Activated CD4-positive, CD25-positive, alpha-beta regulatory T cell treated with anti-CD3 and anti-CD28 coated beads, Interleukin-2, amount 50 U/mL, for 16 hours (primary cell): ENCODE measurements around the gene ERI3.

Experiments used
- DNase-seq: peaks from one replicate; pipeline ENCODE4 v3.0.0-alpha.2; 2020; ENCODE audit warnings: low read depth, low spot score

ERI3 gene

DNA sequence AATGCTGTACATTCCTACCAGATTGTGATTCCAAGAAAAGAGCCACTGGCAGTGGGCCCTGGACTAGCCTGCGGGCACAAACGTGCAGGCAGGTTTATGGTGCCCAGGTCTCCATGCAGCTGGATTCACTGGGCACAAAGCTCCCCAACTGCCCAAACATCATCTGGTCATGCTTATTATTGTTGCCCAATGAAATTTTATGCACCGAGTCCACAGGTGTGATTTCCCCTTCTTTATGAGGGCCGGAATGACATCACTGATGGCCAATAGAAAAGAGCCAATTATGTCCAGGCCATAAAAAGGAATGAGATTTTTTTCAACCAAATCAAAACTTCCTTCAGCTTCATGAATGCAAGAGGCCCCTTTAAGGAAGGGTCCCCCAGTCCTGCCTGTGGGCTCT is 66.2 kb downstream of the ERI3 start:
- DNase-seq: no peak

DNA sequence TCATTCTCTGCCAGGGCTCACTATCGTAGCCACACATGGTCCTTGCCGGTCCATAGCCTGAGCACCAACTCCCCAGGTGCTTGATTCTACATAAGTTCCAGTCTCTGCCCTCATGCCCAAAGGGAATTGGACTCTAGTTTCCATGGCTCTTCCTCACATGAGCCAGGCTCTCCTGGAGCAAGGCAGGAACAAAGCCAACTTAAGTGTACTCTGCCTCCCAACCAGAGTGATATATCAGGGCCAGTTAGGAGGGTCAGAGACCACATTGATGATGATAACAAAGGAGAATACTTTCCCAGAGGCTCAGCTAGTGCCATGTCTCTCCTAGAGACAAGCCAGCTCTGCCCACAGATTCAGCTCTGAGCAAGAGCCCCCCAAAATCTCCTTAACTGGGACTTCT is 70.9 kb downstream of the ERI3 start:
- DNase-seq: no peak

DNA sequence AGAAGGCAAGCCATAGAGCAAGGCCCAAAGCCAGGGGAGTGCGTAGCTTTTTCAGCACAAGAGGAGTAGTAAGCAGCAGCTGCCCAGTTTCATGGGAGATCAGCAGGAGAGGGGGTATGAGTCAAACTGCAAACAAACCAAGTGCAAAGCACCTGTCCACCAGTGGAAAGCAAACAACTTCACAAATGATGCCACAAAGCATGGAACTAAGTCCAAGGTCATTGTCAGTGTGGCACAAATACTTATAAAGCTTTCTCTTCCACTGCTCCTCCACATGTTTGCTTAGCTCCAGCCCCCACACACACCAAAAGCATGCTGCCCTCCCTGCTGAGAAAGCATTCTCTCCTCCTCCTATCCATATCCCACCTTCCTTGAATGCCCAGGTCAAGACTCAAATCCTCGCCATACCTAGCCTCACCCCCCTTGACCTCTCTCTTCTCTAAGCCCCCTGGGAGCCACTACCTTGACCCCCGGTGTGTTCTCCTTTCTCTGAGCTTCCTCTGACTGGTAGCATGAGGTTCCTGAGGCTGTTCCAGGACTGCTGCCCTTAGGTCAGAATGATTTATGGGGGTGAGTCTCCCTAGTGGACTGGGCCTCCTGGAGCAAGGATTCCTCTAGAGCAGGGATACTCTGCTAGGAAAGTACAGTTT is 71.4 kb downstream of the ERI3 start:
- no peak for DNase-seq

DNA sequence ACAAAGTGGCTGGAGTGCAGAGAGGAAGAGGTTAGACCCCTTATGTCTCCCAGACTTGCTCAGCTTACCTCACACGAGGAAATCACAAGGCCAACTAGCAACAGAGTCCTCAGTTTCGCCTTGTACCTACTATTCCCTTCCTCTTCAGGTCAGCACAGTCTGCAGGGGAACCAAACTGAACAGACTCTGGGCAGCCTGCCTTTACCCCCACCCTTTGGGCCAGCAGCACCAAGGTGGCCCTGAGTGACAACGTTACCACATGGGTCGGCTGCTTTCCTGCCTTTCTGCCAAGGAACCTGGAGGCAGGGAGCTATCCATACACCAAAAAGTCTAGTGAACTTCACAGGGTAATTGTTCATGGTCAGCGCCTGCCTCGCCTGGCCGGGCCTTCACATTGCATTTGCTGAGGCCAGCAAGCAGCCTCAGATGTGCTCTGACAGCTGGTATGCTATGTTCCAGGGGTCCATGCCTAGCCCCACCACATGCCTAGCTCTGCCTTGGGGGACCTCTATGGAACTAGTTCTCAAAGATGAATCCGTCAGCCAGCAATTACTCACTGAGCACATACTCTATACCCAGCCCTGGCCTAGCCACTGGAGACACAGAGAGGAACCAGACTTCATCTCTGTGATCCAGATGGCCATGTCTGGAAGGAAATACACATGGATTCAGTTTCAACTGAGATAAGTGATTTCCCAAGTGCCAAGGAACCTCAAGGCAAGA is 72.2 kb downstream of the ERI3 start:
- no peak for DNase-seq

DNA sequence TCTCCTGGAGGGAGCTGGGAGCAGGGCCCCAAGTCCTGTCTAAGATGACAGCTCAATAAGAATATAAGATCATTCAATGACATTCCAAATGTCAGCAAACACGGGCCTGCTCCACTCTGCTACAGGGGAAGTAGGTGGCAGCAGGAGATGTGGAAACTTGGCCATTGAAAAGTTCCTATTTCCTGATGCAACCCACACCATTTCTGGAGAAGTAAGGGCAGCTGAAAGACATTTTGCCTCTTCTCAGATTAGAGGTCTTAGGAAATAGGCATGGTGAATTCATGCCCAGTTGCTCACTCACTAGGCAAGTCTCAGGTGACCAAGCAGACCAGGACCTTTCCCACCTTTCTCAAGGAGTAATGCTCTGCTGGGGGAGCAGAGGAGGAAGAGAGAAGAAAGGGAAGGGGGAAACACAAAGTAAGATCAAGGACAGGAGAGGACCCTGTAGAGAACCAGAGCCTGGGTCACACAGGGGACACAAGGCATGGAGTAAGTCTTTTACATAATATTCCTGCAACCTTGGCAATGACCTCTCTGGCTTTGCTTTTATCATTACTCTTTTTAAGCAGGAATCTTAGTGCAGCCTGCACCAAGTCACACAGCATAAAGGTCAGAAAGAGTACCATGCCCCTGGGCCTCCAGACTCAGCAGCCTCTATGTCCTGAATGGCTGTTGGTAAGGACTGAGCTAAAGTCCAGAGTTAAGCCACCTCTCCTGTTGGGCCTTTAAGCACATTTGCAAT is 72.9 kb downstream of the ERI3 start:
- no peak for DNase-seq

DNA sequence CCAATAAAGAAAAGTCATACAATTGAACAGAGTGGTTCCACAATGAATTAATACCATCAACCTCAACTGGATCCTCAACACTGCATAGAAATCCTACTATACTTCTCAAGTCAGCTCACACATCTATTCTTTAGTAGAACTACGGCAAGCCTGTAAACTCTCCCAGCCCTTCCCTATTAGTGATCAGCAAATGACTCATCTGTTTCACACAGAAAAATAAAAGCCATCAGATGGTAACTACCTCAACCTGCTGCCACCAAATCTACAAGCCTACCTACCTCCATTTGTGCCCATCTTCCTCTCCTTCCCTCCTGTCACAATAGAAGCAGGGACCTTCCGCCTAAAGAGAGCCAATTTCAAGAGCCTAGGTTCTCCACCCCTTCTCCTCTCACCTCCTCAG is 78.2 kb downstream of the ERI3 start:
- no peak for DNase-seq

DNA sequence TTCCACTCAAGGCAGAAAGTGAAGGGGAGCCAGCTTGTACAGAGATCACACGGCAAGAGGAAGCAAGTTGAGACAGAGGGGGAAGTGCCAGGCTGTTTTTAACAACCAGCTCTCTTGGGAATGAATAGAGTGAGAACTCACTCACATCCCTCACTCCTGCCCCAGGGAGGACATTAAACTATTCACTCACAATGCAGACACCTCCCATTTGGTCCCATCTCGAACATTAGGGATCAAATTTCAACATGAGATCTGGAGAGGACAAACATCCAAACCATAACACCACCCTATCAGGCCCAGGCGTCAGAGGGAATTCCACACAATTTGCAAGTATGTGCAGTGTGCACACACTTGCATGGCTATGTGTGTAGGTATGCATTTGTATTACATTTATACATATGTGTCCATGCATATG is 79.1 kb downstream of the ERI3 start:
- DNase-seq: no peak

DNA sequence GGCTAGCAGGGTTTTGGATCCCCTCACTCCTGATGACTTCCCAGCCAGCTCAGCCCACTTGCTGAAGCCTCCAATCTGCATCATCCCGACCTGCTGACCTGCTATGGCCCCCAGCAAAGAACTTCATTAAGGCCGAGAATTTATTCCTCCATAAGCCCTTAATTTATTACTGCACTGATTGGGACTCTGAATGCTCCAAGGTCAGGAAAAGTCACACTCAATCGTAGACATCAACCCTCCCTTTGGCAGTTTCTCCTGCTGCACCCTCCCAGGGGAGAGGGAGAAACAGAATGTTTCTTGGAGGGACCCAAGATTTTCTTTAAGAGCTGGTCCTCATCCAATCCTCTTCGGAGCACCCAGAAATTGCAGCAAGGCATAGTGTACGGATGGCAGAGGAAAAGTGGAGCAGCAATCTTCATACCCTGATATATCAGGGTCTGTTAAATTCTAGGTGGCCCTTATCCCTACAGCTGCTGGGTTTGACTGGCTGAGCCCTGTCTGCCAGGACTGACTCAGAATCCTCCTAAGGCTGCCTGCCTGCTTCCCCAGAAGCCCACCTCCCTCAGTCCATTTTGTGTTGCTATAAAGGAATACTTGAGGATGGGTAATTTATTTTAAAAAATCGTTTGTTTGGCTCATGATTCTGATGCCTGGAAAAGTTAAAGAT is 79.6 kb downstream of the ERI3 start:
- DNase-seq: no peak

DNA sequence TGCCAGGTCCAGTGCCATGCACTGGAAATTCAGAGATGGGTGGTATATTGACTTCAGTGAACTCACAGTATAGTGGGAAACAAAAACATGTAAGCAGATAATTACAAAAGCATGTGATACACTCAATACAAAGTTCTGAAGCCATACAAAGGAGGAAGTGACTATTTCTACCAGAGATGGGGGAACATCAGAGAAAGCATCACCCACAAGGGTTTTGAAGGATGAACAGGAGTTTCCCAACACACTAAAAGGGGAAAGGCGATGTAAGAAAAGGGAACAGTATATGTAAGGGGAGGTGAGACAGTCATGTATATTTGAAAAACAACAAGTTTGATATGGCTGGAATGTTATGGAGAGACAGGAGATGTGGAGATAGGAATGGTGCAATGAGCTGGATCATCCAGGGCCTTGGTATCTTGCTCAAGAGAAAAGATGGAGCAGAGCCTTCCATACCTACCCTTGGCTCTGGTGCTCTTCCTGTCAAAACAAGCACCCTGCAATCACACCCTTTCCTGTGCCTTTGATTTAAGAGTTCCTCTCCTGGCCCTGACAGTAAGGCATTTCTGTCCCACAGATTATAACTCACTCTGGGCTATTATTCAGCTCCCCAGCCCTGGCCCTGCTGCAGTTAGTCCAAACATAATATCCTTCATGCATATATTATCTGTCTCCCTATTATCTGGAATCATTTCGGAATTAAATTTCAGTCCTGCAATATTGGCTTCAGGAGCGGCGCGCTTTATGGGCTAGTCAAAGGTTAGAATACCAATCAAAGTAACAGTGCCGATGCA is 81.3 kb downstream of the ERI3 start:
- DNase-seq: no peak

DNA sequence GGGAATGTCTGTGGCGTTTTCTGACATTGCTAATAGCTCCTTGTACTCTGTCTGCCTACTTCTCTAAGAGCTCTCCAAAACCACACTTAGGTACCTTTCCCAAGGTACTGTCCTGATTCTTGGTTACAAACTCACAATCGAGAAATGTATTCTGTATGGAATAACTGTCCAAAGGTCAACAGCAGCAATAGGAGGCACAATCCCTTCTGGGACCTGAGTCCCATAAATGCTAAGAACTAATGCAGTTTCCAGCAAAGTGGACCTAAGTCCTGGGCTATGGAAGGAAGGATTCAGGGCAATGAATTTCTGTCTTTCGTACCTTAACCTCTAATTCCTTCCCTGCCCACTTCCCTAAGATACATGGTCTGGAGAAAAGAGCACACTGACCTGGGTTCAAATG is 82.1 kb downstream of the ERI3 start:
- DNase-seq: no peak

DNA sequence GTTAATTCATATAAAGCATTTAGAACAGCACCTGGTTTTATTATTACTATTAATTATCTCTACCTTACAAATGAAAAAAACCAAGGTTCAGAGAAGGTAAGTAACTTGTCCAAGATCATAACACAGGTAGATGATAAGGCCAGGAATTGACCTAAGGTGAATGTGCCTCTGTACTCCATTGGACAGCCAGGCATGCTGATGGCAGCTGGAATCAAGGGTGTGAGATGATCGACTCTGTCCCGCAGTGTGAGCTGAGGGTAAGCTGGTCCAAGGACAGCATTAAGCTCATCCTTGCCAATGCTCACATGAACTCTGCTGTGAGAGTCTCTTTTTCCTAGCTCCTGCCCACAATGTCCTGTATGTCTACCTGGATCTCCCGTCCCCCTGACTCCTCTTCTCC is 83.4 kb downstream of the ERI3 start:
- DNase-seq: no peak

DNA sequence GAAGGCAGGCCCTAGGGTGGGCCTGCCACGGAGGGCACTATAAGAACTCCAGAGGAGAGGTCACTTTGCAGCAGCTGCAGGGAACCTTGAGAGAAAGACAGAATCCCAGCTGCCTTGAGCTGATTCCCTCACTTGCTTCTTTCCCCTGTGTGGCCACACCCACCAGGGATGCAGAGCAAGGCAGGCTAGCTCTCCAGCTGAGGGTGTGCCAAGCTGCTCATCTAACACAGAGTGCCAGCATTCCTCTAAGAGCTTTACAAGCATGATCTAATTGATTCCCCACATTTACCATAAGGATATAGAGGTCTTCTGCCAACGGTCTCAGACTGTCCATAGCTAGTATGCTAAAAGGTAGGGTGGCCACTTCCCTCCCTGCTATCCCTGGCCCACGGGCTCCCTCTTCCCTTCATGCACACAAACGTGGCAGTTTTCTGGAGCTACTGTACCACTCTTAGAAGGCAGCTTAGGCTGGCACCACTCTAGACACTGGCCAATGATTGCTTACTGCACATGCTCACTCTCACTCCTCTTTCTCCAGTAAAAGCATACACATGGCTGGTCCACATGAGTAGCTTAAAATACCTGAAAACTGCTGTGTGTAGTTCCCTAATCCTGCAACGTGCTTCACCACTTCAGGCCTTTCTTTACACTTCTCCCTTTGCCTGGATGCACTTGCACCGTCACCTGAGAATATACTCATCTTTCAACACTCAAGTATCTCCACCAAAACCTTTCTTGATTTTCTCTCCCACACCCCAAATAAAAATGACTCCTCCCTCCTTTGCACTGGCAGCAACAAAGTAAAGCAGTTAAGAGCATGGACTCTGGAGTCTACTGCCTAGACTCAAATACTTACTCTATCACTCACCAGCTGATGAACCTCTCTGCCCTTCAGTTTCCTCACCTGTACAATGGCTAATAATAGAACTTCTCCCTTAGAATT is 84.1 kb downstream of the ERI3 start:
- DNase-seq: no peak

DNA sequence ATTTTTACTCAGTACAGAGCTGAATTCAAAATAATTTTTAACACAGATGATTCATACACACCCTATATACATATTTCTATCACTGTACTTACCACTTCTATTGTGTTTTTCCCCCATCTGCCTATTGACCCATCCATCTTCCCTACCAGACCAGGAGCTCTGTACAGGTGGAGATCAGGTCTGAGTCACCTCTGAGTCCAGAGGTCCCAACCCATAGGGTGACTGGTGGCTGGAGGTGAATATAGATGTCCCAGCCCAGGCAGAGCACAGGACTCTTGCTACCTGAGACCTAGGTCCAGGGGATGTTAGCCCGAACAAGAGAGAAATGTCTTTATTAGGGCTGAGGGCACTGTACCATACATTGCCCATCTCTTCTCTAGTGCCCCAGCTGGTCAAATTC is 87.0 kb downstream of the ERI3 start:
- DNase-seq: no peak

DNA sequence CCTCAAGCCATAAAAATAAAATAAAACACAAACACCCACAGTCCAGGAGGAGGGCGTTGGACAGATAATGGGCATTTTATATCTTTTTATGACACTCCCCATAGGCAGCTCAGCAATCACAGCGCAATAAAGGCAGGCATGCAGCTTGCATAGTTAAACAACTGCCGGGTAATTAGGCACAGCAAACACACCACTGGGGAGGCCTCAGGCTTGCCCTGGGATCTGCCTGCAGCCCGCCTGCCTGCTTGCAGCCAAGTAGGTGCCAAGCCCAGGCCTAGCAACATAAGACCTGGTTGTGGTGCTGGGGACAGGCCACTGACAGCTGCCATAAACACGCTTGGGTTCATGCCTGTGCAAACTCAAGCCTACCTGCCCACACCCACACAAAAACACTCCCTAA is 87.6 kb downstream of the ERI3 start:
- DNase-seq: no peak

DNA sequence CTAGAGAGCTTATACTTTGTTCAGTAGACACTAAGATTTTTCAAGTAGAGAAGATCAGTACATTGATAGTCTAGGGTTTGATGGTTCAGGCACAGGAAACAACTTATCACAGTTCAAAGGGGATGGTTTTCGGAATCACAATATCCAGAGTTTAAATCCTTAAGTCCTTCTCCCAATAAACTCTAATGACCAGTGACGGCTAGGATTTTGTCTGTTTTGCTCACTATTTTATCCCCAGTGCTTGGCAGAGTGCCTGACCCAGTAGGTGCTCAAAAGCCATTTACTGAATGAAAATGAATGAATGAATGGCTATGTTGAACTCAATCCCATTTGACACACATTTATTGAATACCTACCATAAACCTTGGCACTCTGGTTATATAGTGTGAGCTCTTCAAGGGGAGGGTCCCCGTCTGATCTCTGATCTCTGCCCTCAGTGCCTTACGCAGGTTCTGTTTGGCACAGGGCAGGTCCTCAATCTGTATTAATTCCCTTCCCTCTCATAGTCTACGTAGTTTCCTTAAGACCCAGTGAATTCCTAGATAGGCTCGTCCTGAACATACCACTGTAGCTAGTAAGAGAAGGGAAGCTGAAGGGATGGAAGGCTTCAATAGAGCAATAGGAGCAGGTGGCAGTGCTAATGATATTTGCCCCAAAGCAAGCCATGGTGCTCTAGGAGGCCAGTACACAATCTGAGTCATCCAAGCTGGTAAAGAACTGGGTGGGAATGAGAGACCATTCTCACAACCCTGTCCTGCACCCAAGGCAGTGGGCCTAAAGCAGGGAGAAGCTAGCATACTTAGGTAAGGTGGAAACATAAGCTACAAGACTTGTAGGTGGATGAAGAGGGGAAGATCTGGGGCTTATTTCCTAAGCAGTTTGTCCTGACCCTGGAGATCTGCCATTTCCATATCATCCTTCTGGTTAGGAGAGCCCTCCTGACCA is 88.4 kb downstream of the ERI3 start:
- no peak for DNase-seq

DNA sequence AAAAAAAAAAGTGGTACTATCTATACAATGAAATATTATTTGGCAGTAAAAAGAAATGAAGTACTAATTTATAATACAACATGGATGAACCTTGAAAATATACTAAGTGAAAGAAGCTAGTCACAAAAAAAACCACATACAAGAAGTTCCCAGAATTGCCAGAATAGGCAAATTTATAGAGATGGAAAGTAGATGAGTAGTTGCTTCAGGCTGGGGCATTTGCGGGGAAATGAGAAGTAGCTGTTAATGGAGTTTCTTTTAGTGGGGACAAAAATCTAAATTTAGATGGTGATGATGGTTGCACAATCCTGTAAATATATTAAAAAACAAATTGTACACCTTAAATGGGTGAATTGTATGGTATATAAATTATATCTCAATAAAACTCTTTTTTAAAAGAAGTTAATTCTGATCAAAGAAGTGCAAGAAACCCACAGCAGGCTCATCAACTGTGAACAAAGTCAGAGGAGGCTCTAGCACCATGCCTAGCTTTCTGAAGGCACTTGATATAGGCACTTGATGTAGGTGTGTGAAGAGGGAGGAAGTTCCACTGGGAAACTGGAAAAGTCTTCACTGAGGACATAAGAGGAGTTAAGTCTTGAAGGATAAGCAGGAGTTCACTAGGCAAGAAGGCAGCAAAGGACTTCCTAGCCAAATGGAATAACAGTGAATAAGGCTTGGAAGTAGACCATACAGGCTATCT is 89.2 kb downstream of the ERI3 start:
- no peak for DNase-seq

DNA sequence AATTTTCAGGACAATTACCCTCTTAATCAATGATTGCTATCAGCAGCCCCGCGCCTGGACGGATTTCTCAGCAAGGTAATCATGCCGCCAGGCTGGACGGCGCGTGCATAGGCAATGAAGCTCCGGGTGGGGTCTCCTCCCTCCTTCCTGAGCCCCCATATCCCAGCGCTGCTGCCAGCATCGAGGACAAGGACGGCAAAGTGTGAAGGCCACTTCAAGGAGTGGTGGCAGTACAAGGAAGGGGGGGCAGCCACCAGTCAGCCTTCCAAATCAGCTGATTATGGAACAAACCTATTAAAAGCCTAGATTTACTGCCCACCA is 90.6 kb downstream of the ERI3 start:
- DNase-seq: no peak

DNA sequence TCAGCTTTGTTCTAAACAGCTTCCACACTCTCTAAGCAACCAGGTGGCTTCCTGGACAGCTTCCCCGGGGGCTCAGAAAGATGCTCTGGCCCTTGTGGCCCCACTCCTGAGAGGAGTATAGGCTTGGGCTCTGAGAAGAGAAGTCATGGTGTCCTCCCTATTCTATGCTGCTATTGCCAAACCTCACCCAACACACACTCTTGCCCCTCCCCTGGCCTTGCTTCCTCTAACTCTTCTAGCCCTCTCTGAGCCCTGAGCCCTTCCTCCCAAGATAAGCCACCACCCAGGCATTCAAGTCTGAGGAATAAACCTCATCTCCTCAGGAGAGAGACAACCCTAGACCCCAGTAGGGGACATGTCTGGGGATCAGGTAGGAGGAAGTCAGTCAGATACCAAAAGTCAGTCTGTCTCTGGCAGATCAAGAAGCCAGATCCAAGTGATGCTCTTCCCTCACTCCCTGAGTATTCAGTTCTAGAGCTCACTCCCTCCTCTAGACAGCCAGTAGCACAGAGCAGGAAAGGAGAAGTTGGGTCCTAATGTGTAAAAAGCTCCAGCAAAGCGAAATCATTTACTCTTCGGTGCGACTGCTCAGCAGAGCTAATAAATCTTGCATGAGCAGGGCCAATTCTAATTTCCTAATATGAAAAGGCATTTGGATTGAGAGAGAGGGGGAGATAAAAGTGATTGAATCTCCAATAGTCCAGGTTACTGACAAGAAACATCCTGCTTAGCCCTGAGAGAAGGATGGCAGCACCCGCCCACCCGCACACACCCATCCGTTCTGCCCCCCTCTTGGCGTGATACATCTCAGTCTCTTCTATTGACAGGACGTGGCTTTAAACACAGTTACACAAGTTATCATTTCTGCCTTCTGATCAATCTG is 91.2 kb downstream of the ERI3 start:
- no peak for DNase-seq
